ENCODE results near the gene SH3PXD2A.

DNA sequence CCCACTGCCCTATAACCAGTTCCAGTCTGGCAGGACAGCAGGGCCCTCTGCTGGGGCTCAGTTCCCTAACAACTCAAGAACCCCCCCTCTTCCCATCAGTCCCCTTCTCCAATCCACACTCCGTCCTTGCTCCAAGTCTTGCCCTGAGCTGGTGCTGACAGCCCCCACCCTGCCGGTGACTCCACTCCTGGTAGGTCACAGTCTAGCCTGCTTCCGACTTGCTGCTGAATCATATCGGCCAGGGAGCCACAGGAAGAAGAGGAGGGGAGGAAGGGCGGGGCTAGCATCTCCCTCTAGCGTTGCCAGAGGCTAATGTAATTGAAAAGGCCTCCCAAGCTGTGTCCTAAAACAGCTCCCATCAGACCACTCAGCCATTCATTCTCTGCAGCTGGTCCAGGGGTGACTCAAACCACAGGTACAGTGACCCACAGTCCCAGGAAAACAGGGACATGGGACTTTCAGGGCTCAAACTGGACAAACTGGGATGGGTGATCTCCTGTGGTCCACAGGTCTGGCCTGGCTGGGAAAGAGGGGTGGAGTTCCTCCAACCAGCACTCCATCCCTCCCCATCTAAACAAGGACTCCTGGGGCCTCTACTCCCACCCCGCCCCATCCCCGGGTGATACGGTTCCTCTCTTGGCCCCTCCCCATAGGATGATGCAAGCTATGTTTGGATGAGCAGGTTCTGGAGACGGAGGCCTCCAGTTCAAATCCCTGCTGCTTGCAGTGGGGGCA lies 158.8 kb downstream of the SH3PXD2A start:
- TF ChIP-seq, protein P1, sequence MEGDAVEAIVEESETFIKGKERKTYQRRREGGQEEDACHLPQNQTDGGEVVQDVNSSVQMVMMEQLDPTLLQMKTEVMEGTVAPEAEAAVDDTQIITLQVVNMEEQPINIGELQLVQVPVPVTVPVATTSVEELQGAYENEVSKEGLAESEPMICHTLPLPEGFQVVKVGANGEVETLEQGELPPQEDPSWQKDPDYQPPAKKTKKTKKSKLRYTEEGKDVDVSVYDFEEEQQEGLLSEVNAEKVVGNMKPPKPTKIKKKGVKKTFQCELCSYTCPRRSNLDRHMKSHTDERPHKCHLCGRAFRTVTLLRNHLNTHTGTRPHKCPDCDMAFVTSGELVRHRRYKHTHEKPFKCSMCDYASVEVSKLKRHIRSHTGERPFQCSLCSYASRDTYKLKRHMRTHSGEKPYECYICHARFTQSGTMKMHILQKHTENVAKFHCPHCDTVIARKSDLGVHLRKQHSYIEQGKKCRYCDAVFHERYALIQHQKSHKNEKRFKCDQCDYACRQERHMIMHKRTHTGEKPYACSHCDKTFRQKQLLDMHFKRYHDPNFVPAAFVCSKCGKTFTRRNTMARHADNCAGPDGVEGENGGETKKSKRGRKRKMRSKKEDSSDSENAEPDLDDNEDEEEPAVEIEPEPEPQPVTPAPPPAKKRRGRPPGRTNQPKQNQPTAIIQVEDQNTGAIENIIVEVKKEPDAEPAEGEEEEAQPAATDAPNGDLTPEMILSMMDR (IDR thresholded peaks at IDR 0.05): peak; percentile 54
- no peak for TF ChIP-seq EZH2phosphoT487 (IDR thresholded peaks at IDR 0.05)

Data from neural progenitor cell (in vitro differentiated cells).